ENCODE results near the gene WDCP.

DNA sequence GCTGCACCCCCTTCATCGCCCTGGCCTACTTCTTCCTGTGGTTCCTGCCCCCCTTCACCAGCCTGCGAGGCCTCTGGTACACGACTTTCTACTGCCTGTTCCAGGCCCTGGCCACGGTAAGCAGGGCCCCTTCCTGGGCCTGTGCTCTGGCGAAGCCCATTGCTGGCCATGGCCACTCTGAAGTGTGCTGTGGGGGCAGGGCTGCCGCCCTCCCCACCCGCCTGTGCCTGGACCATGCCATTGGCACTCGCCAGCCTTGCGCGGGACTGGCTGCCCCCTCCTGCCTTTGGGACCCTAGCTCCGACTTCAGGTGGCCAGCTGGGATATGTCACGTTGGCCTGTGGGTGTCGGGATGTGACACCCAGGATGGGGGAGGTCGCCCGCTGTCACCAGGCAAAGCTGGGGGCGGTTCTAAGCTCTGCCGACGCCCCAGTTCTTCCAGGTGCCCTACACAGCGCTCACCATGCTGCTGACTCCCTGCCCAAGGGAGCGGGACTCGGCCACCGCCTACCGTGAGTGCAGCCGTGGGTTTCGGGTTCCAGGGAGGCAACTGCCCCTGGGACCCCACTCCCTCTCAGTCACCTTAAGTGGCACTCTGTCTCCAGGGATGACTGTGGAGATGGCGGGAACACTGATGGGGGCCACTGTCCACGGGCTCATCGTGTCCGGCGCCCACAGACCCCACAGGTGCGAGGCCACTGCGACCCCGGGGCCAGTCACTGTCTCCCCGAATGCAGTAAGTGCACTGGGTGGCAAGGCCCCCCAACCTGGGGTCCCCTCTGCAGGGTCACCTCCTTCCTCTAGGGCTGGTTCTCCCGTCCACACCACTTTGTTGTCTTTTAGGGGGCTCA is 30.1 kb downstream of the WDCP start:
- TF ChIP-seq, protein P1, sequence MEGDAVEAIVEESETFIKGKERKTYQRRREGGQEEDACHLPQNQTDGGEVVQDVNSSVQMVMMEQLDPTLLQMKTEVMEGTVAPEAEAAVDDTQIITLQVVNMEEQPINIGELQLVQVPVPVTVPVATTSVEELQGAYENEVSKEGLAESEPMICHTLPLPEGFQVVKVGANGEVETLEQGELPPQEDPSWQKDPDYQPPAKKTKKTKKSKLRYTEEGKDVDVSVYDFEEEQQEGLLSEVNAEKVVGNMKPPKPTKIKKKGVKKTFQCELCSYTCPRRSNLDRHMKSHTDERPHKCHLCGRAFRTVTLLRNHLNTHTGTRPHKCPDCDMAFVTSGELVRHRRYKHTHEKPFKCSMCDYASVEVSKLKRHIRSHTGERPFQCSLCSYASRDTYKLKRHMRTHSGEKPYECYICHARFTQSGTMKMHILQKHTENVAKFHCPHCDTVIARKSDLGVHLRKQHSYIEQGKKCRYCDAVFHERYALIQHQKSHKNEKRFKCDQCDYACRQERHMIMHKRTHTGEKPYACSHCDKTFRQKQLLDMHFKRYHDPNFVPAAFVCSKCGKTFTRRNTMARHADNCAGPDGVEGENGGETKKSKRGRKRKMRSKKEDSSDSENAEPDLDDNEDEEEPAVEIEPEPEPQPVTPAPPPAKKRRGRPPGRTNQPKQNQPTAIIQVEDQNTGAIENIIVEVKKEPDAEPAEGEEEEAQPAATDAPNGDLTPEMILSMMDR (IDR thresholded peaks at IDR 0.05), result no peak
- TF ChIP-seq POLR2AphosphoS5 (IDR thresholded peaks at IDR 0.05; ENCODE audit: insufficient read depth in 1 of 2, low read depth in 1 of 2), result no peak

All from vagina (tissue), 2 donors.